ENCODE data around the gene PAX9.

PAX9 gene

DNA sequence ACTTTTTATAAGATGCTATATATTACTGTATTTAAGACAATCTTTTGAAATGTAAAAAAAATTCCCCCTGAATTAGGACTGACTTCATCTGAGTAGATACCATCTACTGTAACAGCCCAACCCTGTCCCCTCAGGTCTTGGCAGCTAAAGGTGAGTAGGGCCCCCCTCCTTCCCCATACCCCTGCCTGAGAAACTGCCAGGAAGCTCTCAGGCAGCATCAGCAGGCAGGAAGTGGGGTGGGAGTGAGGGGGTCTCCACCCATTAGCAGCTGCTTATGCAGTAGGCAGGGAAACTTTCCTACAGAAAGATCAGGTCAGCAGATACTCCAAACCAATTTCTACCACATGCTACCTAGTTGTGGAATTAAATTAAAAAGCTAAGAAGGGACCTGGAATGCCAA, 62.5 kb downstream of the PAX9 start:
- ChIA-PET CTCF (interaction anchor here (0.7 kb wide), 1 partner anchor 24 kb away, joined by 3 read pairs; no protein-coding TSS in a partner anchor), POLR2A (interaction anchor here (0.8 kb wide), 1 partner anchor 9 kb away, joined by 4 read pairs; no protein-coding TSS in a partner anchor)
- TF ChIP-seq ELF4 (IDR thresholded peaks at IDR 0.05) (no peak), L3MBTL2 (conservative IDR thresholded peaks at IDR 0.05) (no peak), HDGF (IDR thresholded peaks at IDR 0.05; ENCODE audit: borderline replicate concordance) (no peak), FOXA1 (IDR thresholded peaks at IDR 0.05) (no peak), FOXK2 (IDR thresholded peaks at IDR 0.05) (no peak), BHLHE40 (IDR thresholded peaks at IDR 0.05; ENCODE audit: borderline replicate concordance) (no peak)
- TF ChIP-seq, protein P1, sequence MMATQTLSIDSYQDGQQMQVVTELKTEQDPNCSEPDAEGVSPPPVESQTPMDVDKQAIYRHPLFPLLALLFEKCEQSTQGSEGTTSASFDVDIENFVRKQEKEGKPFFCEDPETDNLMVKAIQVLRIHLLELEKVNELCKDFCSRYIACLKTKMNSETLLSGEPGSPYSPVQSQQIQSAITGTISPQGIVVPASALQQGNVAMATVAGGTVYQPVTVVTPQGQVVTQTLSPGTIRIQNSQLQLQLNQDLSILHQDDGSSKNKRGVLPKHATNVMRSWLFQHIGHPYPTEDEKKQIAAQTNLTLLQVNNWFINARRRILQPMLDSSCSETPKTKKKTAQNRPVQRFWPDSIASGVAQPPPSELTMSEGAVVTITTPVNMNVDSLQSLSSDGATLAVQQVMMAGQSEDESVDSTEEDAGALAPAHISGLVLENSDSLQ (IDR thresholded peaks at IDR 0.05), result no peak
- no peak for DNase-seq (ENCODE audit: extremely low spot score)

DNA sequence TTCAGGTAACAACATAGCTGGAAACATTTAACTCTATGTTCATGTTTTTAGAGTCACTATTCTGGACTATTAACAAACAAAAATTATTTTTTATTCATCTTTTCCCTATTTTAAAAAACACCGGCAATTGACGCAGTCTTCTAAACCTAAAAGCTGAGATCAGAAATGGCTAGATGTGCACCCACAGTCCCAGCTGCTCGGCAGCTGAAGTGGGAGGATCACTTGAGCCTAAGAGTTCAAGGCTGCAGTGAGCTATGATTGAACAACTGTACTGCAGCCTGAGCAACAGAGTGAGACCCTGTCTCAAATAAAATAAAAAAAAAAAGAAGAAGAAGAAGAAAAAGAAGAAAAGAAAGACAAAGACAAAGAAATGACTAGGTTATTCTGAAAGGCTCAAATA, 64.5 kb downstream of the PAX9 start:
- no peak for TF ChIP-seq NFRKB (IDR thresholded peaks at IDR 0.05)
- TF ChIP-seq FOXK2 (IDR thresholded peaks at IDR 0.05), result no peak
- no peak for TF ChIP-seq L3MBTL2 (conservative IDR thresholded peaks at IDR 0.05)
- no peak for TF ChIP-seq ZNF384 (IDR thresholded peaks at IDR 0.05)
- no peak for TF ChIP-seq BHLHE40 (IDR thresholded peaks at IDR 0.05; ENCODE audit: borderline replicate concordance)
- no peak for TF ChIP-seq HDGF (IDR thresholded peaks at IDR 0.05; ENCODE audit: borderline replicate concordance)
- TF ChIP-seq SP1 (IDR thresholded peaks at IDR 0.05), result no peak
- TF ChIP-seq, protein P1 (IDR thresholded peaks at IDR 0.05), result no peak
- no peak for TF ChIP-seq TARDBP (IDR thresholded peaks at IDR 0.05)
- TF ChIP-seq CTBP1 (IDR thresholded peaks at IDR 0.05; ENCODE audit: borderline replicate concordance), result no peak
- TF ChIP-seq LEF1 (IDR thresholded peaks at IDR 0.05; ENCODE audit: borderline replicate concordance), result no peak
- no peak for TF ChIP-seq FOXA1 (IDR thresholded peaks at IDR 0.05)
- TF ChIP-seq FOXM1 (IDR thresholded peaks at IDR 0.05; ENCODE audit: borderline replicate concordance), result no peak
- DNase-seq (ENCODE audit: extremely low spot score), result no peak
- ChIA-PET CTCF (interaction anchor here (0.9 kb wide), 1 partner anchor 424 kb away, joined by 5 read pairs; no protein-coding TSS in a partner anchor), POLR2A (no interaction called here)

Data from HEK293T (cell line).